Kidney (tissue), 14 donors: ENCODE results near the gene DLG2. TPM values are rescaled to one million over a fixed set of nuclear protein-coding genes. Genes with fewer than 3 reads are reported as not detected.

ENCODE experiments used
- DNase-seq, 5 donors: peaks; one replicate each; pipeline ENCODE4 v3.0.0-alpha.2; 2013 to 2020
- FAIRE-seq: peaks from 2 replicates; lab custom pipeline; 2012; peaks lifted over from hg19 to GRCh38; lab: Jason Lieb, UNC
- H3K27ac ChIP-seq, 2 donors: one replicate each; pipeline ENCODE4 v1.7.0; 2013; ENCODE audit warnings: low read depth in 2 of 2, low read length in 2 of 2, inconsistent platforms in 1 of 2
- H3K27me3 ChIP-seq: one replicate; pipeline ENCODE4 v1.7.1; 2013; ENCODE audit warnings: low read length, inconsistent platforms; ENCODE audit not compliant: control insufficient read depth, insufficient read depth
- H3K36me3 ChIP-seq, 3 donors: one replicate each; pipeline versions ENCODE4 v1.7.0 to v1.7.1; 2013; ENCODE audit warnings: low read length in 3 of 3, control low read depth in 1 of 3, inconsistent platforms in 1 of 3; ENCODE audit not compliant: insufficient read depth in 3 of 3, control insufficient read depth in 2 of 3
- H3K4me1 ChIP-seq, 3 donors: one replicate each; pipeline versions ENCODE4 v1.7.0 to v1.7.1; 2013; ENCODE audit warnings: low read length in 3 of 3, inconsistent platforms in 1 of 3, low read depth in 1 of 3; ENCODE audit not compliant: control insufficient read depth in 2 of 3, insufficient read depth in 2 of 3
- H3K4me3 ChIP-seq, 3 donors: one replicate each; pipeline versions ENCODE4 v1.7.0 to v1.8.1; 2013; ENCODE audit warnings: low read length in 3 of 3, control low read depth in 1 of 3, inconsistent platforms in 1 of 3
- H3K9ac ChIP-seq, 3 donors: one replicate each; pipeline versions ENCODE4 v1.7.0 to v1.7.1; 2013; ENCODE audit warnings: low read length in 3 of 3, control low read depth in 1 of 3, inconsistent platforms in 1 of 3
- H3K9me3 ChIP-seq, 3 donors: one replicate each; pipeline versions ENCODE4 v1.7.0 to v1.7.1; 2013; ENCODE audit warnings: low read length in 3 of 3, control low read depth in 1 of 3, inconsistent platforms in 1 of 3; ENCODE audit not compliant: control insufficient read depth in 2 of 3, insufficient read depth in 1 of 3
- CTCF ChIP-seq: IDR thresholded peaks from 3 replicates; pipeline ENCODE4 v1.5.1; 2012; ENCODE audit warnings: mild to moderate bottlenecking, moderate library complexity, borderline replicate concordance; ENCODE audit not compliant: insufficient read depth; ENCODE audit errors: extremely low read depth
- intact Hi-C: fragments of 100-400 bp; cut with DNase I; formaldehyde crosslinking; loops from one replicate; pipeline ENCODE4 v1.11.1; 2022
- polyA plus RNA-seq: library from polyadenylated mRNA; stranded (reverse); fragments of 350-450 nt; fragmentation: Illumina TruSeq; extraction: RNeasy Lipid Tissue Mini Kit (QIAGEN cat#74804); gene quantifications from one replicate; pipeline ENCODE4 v1.2.3, GENCODE V29; 2014; ENCODE audit warnings: low read depth, low replicate concordance; ENCODE audit not compliant: insufficient read depth
- total RNA-seq: library from RNA; stranded (reverse); fragmentation: NEBNext Ultra II Directional; extraction: Animal tissue kit (Norgen Biotek cat#: 25700); gene quantifications from one replicate; pipeline ENCODE4 v1.2.1, GENCODE V29; 2021
- donor health status: control.
- donor health status: control.
- donor health status: control.
- donor health status: control.
- donor health status: control.
- donor health status: DM: yes; HTN: yes; CAD: no.
- donor health status: Normal renal cell carcinoma (clear cell type).

The DLG2 gene
- total and polyA plus RNA-seq, 2 donors from 2014 or later, result 2.9 to 7.2 TPM

GRCh38 chr11:83609191-83609590 is 2018.0 kb downstream of the DLG2 start:
- TF ChIP-seq CTCF, result no peak
- Histone ChIP-seq H3K4me1 (no peaks in the 10 kb centered on the region), H3K4me3 (no peak overlapping the region), H3K9me3 (no peaks in the 10 kb centered on the region), H3K27ac (no peak overlapping the region), H3K36me3 (no peaks in the 10 kb centered on the region), H3K27me3 (no peaks in the 10 kb centered on the region), H3K9ac (no peak overlapping the region)
- intact Hi-C loops, result no loop called here
- FAIRE-seq, result no peak
- no peak for DNase-seq

- no peak overlapping the region for H3K4me3 ChIP-seq
- DNase-seq (no peak), FAIRE-seq (no peak)
- no peaks in the 10 kb centered on the region for H3K4me1 ChIP-seq
- H3K9me3 ChIP-seq, result no peaks in the 10 kb centered on the region
- H3K36me3 ChIP-seq, result no peaks in the 10 kb centered on the region
- TF ChIP-seq CTCF, result no peak
- no peak overlapping the region for H3K27ac ChIP-seq
- intact Hi-C loops, result no loop called here
- no peak overlapping the region for H3K9ac ChIP-seq
- H3K27me3 ChIP-seq, result no peaks in the 10 kb centered on the region
These were observed 2018.6 kb downstream of the DLG2 start for GRCh38 chr11:83608571-83608970.

- Histone ChIP-seq H3K4me1 (no peaks in the 10 kb centered on the region), H3K9ac (no peak overlapping the region), H3K4me3 (no peak overlapping the region), H3K36me3 (no peaks in the 10 kb centered on the region), H3K27ac (no peak overlapping the region), H3K27me3 (no peaks in the 10 kb centered on the region), H3K9me3 (no peaks in the 10 kb centered on the region)
- intact Hi-C loops, result no loop called here
- FAIRE-seq (no peak), DNase-seq (no peak)
- no peak for TF ChIP-seq CTCF
These were observed 2025.1 kb downstream of the DLG2 start for GRCh38 chr11:83601914-83602527.
